HepG2 (cell line): ENCODE measurements around the gene SEC63. TPM values are rescaled to one million over a fixed set of nuclear protein-coding genes. Genes with fewer than 3 reads are reported as not detected.

Experiments
- DMTF1 ChIP-seq: sonication (generic); formaldehyde crosslinking; IDR thresholded peaks from 2 replicates; pipeline ENCODE4 v1.4.0; 2020; ENCODE audit warnings: mild to moderate bottlenecking, missing genetic modification reagents
- HDAC1 ChIP-seq: sonication (generic); formaldehyde crosslinking; IDR thresholded peaks from 2 replicates; pipeline ENCODE4 v1.5.1; 2020; ENCODE audit warnings: mild to moderate bottlenecking, missing genetic modification reagents
- ISL2 ChIP-seq: sonication (generic); formaldehyde crosslinking; IDR thresholded peaks from 2 replicates; pipeline ENCODE4 v1.5.0; 2020; ENCODE audit warnings: missing genetic modification reagents
- NFE2L1 ChIP-seq: sonication (generic); formaldehyde crosslinking; IDR thresholded peaks from 2 replicates; pipeline ENCODE4 v1.4.0; 2020; ENCODE audit warnings: missing genetic modification reagents, mild to moderate bottlenecking, borderline replicate concordance
- PHF20 ChIP-seq: sonication (generic); formaldehyde crosslinking; IDR thresholded peaks from 2 replicates; pipeline ENCODE4 v1.5.0; 2020; ENCODE audit warnings: mild to moderate bottlenecking, missing genetic modification reagents
- SAP130 ChIP-seq: IDR thresholded peaks from 2 replicates; pipeline ENCODE4 v1.6.1; 2016; ENCODE audit warnings: low read depth
- ZBTB3 ChIP-seq: sonication (generic); formaldehyde crosslinking; IDR thresholded peaks from 2 replicates; pipeline ENCODE4 v1.4.0; 2020; ENCODE audit warnings: low read depth, mild to moderate bottlenecking, moderate library complexity, missing genetic modification reagents, borderline replicate concordance
- ZBTB40 ChIP-seq, 2 experiments: fragments of 450-650 bp in 1 of 2; sonication (generic) in 1 of 2; formaldehyde crosslinking in 1 of 2; IDR thresholded peaks; 2 replicates each; pipeline versions ENCODE4 v1.6.1 to v1.8.0; 2016 to 2022; ENCODE audit warnings: antibody characterized with exemption in 1 of 2, mild to moderate bottlenecking in 1 of 2, missing genetic modification reagents in 1 of 2
- ZBTB7A ChIP-seq: sonication (generic); formaldehyde crosslinking; IDR thresholded peaks from 2 replicates; pipeline ENCODE4 v1.8.0; 2022; ENCODE audit warnings: mild to moderate bottlenecking, missing genetic modification reagents
- ZNF296 ChIP-seq: sonication (generic); formaldehyde crosslinking; conservative IDR thresholded peaks from 2 replicates; pipeline ENCODE4 v1.5.0; 2020; ENCODE audit warnings: mild to moderate bottlenecking, missing genetic modification reagents
- ZNF331 ChIP-seq: sonication (generic); formaldehyde crosslinking; IDR thresholded peaks from 2 replicates; pipeline ENCODE4 v1.4.0; 2020; ENCODE audit warnings: missing genetic modification reagents
- ZNF337 ChIP-seq: sonication (generic); formaldehyde crosslinking; IDR thresholded peaks from 2 replicates; pipeline ENCODE4 v1.5.1; 2020; ENCODE audit warnings: missing genetic modification reagents, low read depth, mild to moderate bottlenecking, borderline replicate concordance
- ZNF460 ChIP-seq: sonication (generic); formaldehyde crosslinking; IDR thresholded peaks from 2 replicates; pipeline ENCODE4 v1.5.1; 2020; ENCODE audit warnings: missing genetic modification reagents, mild to moderate bottlenecking, borderline replicate concordance
- ZNF556 ChIP-seq: sonication (generic); formaldehyde crosslinking; IDR thresholded peaks from 2 replicates; pipeline ENCODE4 v1.4.0; 2020; ENCODE audit warnings: mild to moderate bottlenecking, missing genetic modification reagents, borderline replicate concordance
- ZNF567 ChIP-seq: sonication (generic); formaldehyde crosslinking; IDR thresholded peaks from 2 replicates; pipeline ENCODE4 v1.8.1; 2023; ENCODE audit warnings: mild to moderate bottlenecking, missing genetic modification reagents, borderline replicate concordance
- ZNF614 ChIP-seq: IDR thresholded peaks from 2 replicates; pipeline ENCODE4 v1.6.1; 2018; ENCODE audit warnings: missing biosample characterization, missing genetic modification reagents, inconsistent platforms, borderline replicate concordance
- ZNF773 ChIP-seq: sonication (generic); formaldehyde crosslinking; IDR thresholded peaks from 2 replicates; pipeline ENCODE4 v1.4.0; 2020; ENCODE audit warnings: missing genetic modification reagents, borderline replicate concordance
- polyA plus RNA-seq, 8 experiments: library from polyadenylated mRNA; depleted of rRNA in 3 of 8; stranded (reverse) in 7 of 8; unstranded in 1 of 8; fragments of >200 nt; fragmentation: Illumina TruSeq in 4 of 8; extraction: Trizol in 4 of 8; gene quantifications; 2 replicates each; pipeline versions ENCODE4 v1.2.1 to v1.2.3, GENCODE V29; 2011 to 2016; ENCODE audit warnings: low read depth in 4 of 8, missing spikeins in 1 of 8, mixed read lengths in 1 of 8; ENCODE audit not compliant: insufficient read depth in 1 of 8
- total RNA-seq, 5 experiments: library from RNA; depleted of rRNA; stranded (reverse); fragments of >200 nt; fragmentation: Illumina TruSeq; extraction: Trizol; gene quantifications; 2 replicates each; pipeline ENCODE4 v1.2.3, GENCODE V29; 2016; ENCODE audit warnings: low read depth in 1 of 5

SEC63 gene
- total and polyA plus RNA-seq, 2 of the 13 experiments (the other 11 are each of a cell fraction or from before 2014, with no cell fraction given): 20.2 to 45.9 TPM

DNA sequence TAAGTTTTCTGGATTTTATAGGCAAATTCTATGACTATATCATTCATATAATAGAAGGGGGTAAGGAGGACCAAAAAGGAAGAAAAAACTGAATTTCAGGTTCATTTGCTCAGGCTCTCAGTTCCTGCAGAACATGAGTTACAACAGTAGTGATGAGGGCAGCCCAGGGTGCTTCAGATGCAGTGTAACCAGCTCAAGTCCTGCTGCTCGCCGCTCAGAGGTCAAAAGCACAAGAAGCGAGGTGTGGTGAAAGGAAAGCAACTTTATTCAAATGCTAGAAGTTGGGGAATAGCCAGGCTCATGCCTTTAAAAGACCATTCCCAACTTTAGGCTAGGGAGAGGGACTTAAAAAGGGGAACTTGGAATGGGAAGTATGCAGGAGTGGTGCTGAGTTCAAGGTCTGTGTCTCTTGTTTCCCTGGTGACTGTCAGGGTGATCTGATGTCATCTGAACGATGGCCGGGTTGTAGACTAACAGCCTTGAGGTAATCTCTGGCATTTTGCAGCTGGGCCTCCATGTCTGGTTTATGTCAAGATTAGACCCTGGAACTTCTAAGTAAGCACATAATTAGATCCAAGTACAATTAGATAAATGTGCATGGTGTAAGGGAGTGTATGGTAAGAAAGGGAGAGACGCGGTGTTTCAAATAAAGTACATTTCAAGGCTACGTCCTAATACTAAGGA is 14.5 kb upstream of the SEC63 start (continued):
- TF ChIP-seq ZNF556 (CRISPR knock-in tag) (0 out of 2 replicates have a peak, but pooled peaks have one; percentile 28), ZNF331 (CRISPR knock-in tag) (no peak), DMTF1 (no peak), SAP130 (CRISPR knock-in tag) (peak; percentile 65), ZNF337 (no peak), ZNF567 (CRISPR knock-in tag) (no peak), ZNF460 (CRISPR knock-in tag) (no peak), ZBTB3 (CRISPR knock-in tag) (no peak), ISL2 (CRISPR knock-in tag) (no peak), PHF20 (CRISPR knock-in tag) (no peak), ZNF296 (no peak), ZBTB7A (CRISPR knock-in tag) (no peak), ZNF614 (CRISPR knock-in tag) (no peak), HDAC1 (CRISPR knock-in tag) (peak; percentile 34; the same call in 1 of the 2 replicates), ZNF773 (CRISPR knock-in tag) (no peak), ZBTB40 (IDR thresholded peaks at IDR 0.05) (no peak), ZBTB40 (CRISPR knock-in tag; IDR thresholded peaks at IDR 0.05) (peak; percentile 48; the same call in 1 of the 2 replicates), NFE2L1 (CRISPR knock-in tag) (no peak)
